HG03066 (cell line): ENCODE measurements around the gene CTAGE6.
"Not testable (repeated sequence)": the region's sequence is repeated elsewhere in the genome, so short reads cannot be mapped to it uniquely, and the experiment has no call there.

Experiments used
- ATAC-seq: cut with Tn5 transposase; IDR thresholded peaks from one replicate; pipeline ENCODE4 v1.9.1; 2021; ENCODE audit warnings: low read depth; ENCODE audit not compliant: unreplicated experiment

Gene CTAGE6

DNA sequence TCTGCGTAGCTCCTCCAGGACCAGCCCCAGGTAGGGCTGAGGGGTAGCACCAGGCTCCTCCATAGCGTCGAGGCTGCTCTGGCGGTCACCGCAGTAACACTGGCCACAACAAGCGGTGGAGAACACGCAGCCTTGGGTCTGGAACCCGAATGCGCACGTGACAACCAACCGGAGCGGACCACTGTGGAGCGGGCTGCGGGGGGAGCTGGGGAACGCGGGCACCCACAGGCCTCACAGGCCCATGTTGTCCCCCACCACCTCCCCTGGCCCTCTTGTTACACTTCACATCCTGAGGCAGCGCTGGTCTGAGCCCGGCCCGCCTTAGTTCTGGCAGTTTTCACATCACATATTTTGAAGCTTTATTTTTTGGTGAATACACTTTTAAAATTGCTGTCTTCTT is at the start of gene CTAGE6:
CTAGE6 (minus strand) TSS at position 101 of the 400 bp plus-strand sequence; CDS start at position 63, 38 bp downstream.
- ATAC-seq, result not testable (repeated sequence)

- not testable (repeated sequence) for ATAC-seq
Measured at GRCh38 chr7:143806664-143807071, 49.2 kb upstream of the CTAGE6 start.

DNA sequence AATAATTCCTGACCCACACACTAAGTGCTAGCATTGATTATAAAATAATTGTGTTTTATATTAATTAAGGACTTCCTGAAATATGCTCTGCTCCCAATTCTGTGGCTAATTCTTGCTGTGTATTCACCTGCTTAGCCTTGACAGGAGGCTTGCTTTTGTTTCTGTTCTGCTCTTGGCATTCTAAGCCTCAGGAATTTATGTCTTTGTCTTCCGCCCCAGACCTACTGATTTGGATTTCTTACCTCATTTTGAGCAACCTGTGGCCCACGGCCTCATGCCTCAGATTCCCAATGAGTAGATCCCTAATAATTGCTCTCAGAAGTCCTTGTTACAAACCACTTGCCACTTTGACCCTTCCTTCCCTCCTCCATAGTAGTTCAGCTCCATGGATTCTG is 40.4 kb upstream of the CTAGE6 start:
- not testable (repeated sequence) for ATAC-seq

DNA sequence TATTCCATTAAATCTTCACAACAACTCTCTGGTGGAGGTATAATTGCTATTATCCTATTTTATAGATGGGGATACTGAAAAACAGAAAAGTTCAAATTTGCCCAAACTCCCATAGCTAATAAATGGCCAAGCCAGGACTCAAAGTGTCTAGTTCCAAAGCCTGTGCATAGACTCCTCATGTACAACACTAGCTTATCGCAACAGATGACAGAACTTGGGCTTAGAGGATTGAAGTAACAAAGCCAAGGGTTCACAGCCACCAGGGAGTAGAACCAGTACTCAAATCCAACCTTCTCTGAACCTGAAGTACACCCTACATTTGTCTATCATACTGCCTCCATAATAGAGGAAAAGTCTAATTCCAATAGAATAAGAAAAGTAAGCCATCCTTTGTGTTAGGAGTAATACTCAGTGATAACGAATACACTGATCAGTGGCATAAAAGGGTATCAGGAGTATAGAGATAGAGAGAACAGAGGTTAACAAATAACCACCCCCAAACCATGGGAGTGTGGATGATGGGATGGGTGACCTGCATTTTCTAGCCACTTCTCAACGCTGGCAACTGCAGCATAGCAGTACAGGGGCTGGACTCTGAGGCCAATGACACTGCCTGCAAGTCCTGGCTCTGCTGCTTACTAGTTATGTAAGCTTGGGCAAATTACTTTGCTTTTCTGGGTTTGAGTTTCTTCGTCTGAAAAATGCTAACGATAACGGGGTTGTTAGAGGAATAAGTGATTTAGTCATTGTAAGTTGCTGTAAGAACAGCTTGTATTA is 39.8 kb upstream of the CTAGE6 start:
- not testable (repeated sequence) for ATAC-seq

DNA sequence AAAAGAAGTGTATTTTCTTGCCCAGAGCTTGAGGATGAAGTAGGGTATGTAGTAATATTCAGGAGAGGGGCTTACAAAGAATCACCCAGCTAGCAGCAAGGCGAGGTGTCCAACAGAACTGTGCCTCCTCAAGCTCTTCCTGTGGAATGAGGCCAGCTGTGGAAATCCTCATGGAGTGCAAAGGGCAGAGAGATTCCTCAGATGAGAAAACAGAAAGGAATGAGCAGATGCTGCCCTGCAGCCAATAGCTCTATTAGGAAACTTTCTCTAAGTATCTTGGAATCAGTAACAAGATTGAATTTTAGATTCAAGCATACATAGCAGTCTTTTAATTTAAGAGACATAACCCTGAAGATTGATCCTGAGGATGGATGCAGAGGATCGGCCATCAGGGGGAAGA is 38.2 kb upstream of the CTAGE6 start:
- not testable (repeated sequence) for ATAC-seq

DNA sequence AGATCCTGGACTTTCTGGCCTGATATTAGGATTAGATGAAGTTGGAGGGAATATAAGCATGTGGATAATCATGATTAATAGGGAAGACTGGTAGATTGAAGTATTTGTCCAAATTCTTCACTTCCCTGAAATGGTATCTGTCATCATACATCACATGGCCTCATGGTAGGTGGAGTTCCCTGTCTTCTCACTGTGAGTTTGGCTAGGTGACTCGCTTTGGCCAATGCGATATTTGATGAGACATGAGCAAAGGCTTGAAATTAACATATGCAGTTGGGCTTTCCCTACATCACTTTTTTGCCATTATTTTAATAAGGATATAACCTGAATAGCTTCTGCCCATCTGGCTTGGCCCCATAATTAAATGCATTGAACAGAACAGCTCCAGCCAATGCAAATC is 35.1 kb upstream of the CTAGE6 start:
- ATAC-seq, result not testable (repeated sequence)

- ATAC-seq, result not testable (repeated sequence)
Measured at GRCh38 chr7:143785415-143786182, 28.1 kb upstream of the CTAGE6 start.

GRCh38 chr7:143779591-143779990 is 22.1 kb upstream of the CTAGE6 start:
- not testable (repeated sequence) for ATAC-seq

DNA sequence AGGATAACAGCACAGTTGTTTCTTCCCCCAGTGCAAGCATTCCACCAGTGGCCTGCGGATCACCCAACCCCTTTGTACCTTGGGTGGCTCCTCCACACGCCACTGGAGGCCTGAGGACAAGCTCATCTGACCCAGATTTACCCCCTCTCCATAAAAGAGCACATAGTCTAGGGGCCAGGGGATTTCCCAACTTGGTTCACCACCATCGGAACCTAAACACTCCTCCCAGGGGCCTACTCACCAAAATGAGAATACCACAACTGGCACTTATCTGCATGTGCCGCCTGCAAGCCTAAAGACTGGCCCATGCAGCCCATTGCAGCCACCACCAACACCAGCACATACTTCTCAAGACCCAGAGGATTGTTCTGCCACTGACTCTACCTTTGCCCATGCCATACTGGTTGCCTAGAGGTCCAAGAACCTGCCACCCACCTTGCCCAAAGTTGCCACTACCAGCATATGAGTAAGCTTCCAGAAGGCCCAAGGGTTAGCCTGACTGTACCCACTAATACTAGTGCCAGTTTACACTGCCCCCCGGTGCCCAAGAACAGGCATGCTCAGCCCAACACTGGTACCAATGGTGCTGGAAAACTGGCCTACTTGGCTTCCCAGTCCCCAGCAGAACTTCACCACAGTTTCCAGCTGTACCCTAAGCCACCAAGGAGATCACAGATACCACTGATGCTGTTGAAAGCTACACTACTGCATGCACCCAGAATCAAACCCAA is 15.4 kb upstream of the CTAGE6 start:
- ATAC-seq, result not testable (repeated sequence)

DNA sequence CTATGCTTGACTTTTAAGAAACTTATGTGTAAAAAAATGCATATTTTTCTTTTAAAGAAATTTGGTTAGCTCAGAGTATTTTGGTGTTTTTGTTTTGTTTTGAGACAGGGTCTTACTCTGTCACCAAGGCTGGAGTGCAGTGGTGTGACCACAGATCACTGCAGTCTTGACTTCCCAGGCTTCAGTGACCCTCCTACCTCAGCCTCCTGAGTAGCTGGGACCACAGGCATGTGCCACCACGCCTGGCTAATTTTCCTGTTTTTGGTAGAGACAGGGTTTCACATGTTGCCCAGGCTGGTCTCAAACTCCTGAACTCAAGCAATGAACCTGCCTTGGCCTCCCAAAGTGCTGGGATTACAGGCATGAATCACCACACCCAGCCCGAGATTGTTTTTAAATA is 10.0 kb upstream of the CTAGE6 start:
- ATAC-seq, result not testable (repeated sequence)

GRCh38 chr7:143765678-143766077 is 8.2 kb upstream of the CTAGE6 start:
- ATAC-seq, result not testable (repeated sequence)

GRCh38 chr7:143763065-143763464 is 5.6 kb upstream of the CTAGE6 start:
- not testable (repeated sequence) for ATAC-seq

DNA sequence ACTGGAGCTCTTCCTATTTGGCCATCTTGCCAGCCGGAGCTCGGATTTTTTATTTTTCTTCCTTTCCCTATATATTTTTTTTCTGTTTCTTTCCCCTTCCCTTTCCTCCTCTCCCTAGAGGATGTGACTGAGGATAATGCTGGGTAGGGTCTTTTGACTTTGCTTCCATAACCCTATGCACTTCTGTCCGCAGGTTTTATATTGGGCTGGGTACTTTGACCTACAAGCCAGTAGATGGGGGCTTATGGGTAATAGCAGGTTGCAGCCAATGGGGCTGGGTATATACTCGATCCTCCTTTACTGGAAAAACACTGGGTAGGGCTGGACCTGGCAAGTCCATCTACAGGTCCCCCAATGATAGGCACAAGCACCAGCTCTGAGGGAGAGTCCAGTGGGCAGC is 12.2 kb downstream of the CTAGE6 start:
- not testable (repeated sequence) for ATAC-seq

- peak; percentile 73 for ATAC-seq
Measured at GRCh38 chr7:143737037-143737819, 20.3 kb downstream of the CTAGE6 start.

GRCh38 chr7:143735962-143736361 is 21.5 kb downstream of the CTAGE6 start:
- ATAC-seq, result no peak

- no peak for ATAC-seq
Measured at GRCh38 chr7:143733876-143734275, 23.6 kb downstream of the CTAGE6 start.

DNA sequence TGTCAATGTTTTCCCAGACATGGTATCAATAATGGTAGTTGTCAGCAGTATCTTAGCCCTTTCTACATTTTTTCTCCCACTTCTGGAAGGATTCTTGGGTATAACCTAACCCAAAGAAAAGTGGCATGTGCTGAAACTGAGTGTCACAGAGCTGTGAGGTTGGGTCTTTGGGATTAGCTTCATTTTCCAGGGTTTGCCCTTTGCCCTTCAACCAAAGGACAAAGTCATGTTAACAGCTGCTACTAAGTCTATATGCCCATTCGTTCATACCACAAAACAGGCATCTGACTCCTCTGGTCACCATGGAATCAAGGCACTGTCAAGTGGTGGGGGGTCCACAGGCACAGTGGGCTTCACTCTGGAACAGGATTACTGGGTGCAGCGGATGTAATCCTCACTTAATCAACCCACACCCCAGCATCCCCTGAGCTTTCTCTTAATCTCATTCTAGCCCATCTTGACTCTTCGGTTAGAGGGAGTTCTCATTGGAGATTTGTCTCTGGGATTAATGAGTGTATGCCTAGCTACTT is 29.1 kb downstream of the CTAGE6 start:
- ATAC-seq, result no peak

- peak; percentile 79 for ATAC-seq
Measured at GRCh38 chr7:143727561-143727960, 29.9 kb downstream of the CTAGE6 start.

GRCh38 chr7:143726143-143726542 is 31.4 kb downstream of the CTAGE6 start:
- ATAC-seq, result not testable (repeated sequence)

DNA sequence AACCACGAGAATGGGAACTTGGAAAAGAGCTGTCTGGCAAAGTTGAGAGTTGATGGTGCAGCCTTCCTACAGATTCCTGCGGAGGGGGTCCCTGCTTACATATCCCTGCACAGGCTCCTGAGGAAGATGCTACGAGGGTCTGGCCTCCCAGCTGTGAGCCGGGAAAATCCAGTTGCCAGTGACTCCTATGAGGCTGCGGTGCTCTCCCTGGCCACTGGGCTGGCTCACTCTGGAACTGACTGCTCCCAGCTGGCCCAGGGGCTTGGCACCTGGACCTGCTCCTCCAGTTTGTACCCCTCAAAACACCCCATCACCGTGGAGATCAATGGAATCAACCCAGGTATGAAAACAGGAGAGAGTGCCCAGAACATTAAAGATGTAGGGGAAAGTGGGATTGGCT is 37.2 kb downstream of the CTAGE6 start:
- not testable (repeated sequence) for ATAC-seq
